GM12892 (cell line): Measurements from ENCODE around the gene UPK3B.

Source experiments
- POLR2A ChIP-seq: IDR thresholded peaks from 2 replicates; pipeline ENCODE4 v1.6.1; 2011; ENCODE audit warnings: low read depth, low read length, control low read depth
- POLR2AphosphoS5 ChIP-seq: IDR thresholded peaks from 2 replicates; pipeline ENCODE4 v1.6.1; 2011; ENCODE audit warnings: low read depth, low read length, control low read depth
- TAF1 ChIP-seq: IDR thresholded peaks from 2 replicates; pipeline ENCODE4 v1.6.1; 2011; ENCODE audit warnings: low read depth, mild to moderate bottlenecking, control low read depth, low read length, borderline replicate concordance

GRCh38 chr7:76505168-76506080, 4.9 kb upstream of the UPK3B start:
- no peak for TF ChIP-seq POLR2A
- TF ChIP-seq POLR2AphosphoS5, result no peak
- TF ChIP-seq TAF1, result no peak
